GM04504 (cell line): ENCODE measurements around the gene LARGE1.

ENCODE experiments used
- DNase-seq: peaks from one replicate; pipeline ENCODE4 v3.0.0-alpha.2; 2012; ENCODE audit warnings: low read depth

LARGE1 gene

DNA sequence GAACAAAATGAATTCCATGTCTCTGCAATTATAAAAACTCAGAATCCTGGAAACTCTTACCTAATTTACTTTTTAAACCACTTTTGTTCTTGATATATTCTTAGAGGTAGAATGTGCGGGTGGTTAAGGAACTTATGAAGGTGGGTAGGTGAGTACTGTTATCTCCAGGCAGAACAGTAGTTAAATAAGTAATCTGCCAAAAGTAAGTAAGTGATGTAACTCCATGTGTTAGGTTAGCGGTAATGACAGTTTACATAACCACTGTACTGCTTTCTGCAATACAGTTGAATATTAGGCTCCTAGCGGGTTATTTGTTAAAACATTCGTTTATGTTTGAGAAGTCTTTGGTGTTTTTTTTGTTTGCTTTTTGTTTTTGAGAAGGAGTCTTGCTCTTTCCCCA is 7.1 kb downstream of the LARGE1 start:
- DNase-seq = no peak

DNA sequence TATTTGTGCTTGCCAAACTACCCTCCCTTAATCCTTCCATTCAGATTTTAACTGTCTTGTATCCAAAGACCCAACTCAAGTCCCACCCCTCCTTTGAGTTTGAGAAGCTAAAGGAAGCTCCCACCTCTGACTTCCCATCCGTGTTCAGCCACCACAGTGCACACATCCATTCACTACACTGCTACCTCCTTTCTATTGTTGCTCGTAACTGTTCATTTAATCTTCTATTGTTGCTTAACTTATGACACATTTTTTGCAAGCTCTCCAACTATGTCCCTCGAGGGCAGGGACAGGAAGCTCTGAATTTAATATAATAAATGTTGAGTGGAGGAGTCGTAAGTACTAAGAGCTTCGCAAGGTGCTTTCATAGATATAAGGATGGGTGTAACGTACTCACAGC is 10.4 kb downstream of the LARGE1 start:
- no peak for DNase-seq

DNA sequence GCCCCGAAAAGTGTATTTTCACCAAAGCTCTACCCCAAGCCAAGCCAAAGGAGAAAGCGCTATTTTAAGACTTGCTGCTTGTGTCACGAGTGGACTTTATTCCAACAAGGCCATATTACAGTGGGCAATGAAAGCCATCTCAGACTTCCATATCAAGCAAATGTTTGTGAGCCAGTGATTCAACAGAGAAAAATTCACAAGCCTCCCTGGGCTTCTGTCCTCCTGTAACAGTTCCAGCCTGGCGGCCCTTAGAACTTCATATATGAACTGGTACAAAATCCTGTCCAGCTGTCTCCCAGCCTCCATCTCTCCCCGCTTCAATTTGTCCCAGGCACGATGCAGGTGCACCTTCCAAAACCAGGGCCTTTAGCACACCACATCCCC is 11.2 kb downstream of the LARGE1 start:
- DNase-seq = no peak

DNA sequence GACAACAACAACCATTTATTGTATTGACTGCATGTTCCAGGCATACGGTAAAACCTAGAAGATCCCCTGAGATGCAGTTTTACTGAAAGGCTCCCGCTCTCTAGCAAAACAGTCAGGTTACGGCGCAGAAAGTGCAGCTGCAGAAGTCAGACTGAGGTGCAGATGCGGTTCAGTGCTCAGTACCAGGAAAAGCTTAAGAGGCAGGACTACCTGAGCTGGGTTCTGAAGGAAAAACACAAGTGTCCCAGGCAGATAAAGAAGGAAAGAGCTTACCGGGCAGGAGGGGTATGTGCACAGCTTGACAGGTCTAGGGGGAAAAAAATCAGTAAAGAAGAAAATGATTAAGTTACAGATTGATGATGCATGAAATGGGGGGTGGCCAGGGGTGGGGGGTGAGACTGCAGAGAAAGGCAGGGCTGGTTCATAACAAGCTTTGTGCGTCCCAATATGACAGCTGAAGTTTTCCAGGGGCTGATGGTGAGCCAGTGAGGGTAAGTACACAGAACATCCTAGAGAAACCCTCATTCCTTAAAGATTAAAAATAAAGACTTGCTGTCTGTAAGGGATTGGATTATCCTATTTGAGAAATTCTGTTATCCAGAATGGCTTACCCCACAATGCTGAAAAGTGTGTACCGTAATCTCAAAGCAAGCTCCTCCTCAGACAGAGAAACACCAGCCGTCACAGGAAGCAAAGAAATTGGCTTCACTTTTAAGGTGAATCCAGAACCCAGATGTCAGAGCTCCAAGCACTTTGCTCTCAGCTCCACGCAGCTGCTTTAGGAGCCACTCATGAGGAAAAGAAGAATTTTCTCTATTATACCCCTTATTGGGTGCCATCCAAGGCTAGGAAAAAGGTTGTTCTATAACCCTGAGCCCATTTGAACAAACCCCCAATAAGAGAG is 11.9 kb downstream of the LARGE1 start:
- no peak for DNase-seq

DNA sequence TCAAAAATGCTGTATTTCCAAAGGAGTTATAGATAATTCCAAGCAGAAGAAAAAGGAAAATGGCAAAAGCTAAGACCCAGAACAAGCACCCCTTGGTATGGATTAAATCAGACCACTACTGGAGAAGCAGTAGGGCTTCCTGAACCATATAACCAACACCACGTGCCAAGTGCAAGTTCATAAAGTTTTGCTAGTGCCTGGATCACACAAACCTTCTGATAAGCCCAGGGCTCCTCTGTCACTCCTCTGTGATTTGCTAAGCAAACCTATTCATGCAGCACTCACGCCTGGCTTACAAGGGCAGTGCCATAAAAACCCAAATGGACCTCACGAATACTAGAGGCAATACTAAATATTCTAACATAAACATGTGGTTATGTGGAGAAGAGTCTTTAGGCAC is 13.3 kb downstream of the LARGE1 start:
- DNase-seq = no peak

DNA sequence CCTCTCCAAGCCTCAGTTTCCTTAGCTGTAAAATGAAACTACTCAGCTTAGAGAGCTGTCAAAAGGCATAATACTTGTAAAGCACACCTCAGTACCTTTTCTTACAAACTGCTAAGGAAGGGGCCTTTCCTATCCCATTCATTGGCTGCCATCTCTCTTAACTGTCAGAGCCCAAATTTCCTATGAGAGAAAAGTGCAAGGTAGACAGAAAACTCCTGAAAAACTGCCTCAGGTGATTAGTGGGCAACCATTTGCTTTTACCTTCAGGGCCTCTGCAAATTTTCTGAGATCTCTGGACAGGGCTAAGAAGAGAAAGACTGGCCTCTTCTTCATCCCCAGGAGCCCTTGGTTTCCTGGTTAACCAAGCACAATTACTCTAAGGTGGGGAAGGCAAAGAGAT is 13.8 kb downstream of the LARGE1 start:
- no peak for DNase-seq

DNA sequence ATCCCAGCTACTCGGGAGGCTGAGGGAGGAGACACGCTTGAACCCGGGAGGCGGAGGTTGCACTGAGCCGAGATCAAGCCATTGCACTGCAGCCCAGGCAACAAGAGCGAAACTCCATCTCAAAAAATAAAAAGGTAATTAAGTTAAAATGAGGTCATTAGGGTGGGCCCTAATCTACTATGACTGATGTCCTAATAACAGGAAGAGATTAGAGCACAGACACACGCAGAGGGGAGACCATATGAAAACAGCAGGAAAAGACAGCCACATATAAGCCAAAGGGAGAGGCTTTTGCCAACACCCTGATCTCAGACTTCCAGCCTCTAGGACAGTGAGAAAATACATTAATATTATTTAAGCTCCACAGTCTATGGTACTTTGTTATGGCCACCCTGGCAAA is 17.3 kb downstream of the LARGE1 start:
- no peak for DNase-seq

DNA sequence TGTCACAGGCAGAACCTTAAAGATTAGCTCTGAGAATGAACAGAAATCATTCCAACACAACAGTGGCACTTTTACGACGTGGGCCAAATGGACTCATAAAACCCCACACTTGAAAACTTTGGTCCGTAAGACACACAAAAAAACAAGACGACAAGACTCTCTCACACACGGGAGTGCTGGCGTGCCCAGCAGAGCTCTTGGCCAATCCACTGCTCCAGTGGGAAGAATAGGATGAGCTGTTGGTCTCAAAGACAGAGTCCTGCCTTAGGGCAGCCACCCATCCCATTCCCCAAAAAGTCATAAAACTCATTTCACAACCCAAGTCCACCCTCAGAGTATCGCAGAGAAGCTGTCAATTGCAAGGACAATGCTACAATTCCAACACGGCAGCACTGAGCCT is 18.2 kb downstream of the LARGE1 start:
- no peak for DNase-seq

DNA sequence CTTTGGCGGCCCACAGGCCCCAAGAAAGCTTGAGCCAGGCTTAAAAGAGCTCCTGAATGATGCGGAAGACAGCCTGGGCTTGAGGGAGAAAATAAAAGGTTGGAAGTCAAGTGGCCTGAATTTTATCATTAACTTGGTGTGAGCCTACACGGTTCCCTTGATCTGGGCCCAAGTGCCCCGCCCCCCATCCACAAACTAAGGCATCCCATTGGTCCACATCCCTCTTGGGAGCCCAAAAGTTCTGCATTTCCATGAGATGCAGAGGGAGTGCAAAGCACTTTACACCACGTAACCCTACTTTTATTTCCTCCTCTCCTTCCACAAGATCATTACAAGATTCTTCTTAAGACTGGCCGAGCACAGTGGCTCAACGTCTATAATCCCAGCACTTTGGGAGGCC is 22.2 kb downstream of the LARGE1 start:
- DNase-seq = no peak

DNA sequence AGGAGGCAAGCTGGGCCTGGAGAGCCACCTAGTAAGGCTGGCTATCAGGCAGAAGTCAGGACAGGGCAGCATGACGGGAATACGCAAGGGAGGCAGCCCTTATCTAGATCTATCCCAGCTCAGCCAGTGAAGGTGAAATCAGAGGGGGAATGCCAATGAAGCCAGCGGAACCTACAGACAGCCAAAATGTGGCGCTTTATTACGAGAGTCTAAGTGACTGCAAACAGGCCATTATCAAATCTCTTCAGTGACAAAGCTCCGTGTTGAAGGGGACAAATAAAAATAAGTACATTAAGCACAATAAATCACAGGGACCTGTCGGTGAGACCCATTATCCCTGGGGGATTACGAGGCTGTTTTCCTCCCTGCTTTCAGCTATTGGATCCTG is 22.8 kb downstream of the LARGE1 start:
- no peak for DNase-seq

DNA sequence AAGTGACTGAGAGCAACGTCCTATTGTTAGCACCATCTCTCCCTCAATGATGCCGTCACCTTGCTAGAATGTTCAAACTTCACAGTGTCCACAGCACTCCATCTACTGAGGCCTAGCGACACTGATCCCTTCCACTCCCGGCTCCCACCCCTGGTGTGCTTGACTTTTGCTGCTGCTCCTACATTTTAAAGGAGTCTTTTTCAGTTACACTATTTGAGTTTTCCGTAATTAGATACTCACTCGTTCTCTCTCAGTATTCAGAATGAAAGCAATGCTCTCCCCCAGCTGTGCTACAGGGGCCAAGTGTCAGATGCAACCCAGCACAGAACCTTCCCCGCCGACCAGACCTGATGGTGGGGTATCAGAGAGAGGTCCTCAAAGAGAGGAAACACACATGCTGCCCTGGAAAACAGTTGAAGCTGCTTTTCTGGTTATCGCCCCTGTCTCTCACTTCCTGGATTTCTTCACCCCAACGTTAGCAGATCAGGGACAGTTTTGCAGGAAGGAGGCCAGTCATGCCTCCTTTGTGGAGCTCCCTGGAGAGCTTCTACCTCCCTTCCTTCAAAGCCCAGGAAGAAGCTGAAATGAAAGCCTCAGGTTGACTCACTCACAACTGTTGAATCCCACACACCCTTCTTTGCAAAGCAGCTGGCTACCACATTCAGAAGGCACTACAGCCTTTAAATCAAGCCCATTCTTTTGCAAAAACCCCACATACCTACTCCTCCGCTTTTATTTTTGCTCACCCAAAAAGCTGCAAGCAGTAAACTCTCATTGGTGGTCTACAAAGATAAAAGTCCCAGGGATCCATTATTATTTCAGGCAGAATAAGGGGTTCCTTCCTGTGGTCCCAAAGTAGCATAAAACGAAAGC is 23.5 kb downstream of the LARGE1 start:
- DNase-seq = no peak

DNA sequence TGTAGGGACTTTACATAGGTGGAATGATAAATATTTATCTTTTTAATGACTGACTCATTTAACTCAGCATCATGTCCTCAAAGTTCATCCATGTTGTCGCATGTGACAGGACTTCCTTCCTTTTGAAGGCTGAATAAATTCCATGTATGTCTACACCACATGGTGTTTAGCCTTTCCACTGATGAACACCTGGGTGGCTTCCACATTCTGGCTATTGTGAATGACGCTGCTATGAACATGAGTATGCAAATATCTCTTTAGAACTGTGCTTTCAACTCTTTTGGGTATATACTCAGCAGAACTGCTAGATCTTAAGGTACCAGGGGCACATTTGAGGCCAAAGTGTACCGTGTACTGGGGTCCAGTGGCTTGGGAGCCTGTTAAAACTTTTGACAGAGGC is 24.1 kb downstream of the LARGE1 start:
- no peak for DNase-seq

DNA sequence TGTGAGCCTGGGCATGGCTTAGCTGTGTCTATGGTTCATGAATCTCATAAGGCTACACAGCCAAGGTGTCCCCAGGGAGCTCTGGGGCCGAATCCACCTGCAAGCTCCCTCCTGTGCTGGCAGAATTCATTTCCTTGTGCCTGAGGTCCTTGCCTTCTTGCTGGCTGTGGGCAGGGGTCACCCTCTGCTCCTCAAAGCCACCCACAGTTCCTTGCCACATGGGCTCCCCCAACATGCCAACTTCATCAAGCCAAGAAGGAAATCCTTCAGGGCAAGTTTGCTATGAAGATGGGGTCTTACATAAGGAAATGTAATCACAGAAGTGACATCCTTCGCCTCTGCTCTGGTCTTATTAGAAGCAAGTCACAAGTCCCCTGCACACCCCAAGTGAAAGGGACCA is 24.8 kb downstream of the LARGE1 start:
- DNase-seq = no peak

DNA sequence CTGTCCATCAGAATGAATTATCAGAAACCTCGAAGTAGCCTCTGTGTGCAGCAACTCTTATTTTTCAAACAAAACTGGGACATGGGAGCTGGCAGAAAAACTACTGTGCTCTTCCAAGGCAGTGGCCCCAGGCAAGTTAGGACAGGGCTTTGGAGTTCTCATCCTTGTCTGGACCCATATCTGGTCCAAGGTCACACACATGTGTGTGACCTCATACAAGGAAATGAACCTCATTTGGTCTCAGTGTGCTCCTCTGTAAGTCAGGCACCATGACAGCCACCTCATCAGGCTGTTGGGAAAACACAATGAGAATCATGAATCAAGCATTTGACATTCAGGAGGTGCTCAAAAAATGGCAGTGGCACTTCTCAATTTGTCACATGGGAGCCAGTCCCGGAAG is 25.8 kb downstream of the LARGE1 start:
- DNase-seq = no peak

DNA sequence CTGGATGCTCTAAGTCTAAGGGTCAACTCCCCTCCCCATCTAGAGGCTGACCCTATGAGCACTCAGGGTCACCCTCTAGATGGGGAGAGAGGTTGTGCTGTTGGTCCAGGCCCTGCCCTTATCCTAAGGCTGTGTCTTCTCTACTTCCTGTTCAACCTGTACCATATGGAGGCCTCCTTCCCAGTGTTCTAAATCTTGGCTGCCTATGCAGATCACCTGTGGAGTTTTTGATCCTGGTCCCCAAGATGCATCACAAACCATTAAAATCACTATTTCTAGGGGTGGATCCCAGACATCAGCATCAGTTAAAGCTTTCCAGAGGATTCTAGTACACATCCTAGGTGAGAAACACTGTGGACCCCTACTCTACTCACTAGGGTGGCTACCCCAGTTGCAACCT is 26.2 kb downstream of the LARGE1 start:
- DNase-seq = no peak

DNA sequence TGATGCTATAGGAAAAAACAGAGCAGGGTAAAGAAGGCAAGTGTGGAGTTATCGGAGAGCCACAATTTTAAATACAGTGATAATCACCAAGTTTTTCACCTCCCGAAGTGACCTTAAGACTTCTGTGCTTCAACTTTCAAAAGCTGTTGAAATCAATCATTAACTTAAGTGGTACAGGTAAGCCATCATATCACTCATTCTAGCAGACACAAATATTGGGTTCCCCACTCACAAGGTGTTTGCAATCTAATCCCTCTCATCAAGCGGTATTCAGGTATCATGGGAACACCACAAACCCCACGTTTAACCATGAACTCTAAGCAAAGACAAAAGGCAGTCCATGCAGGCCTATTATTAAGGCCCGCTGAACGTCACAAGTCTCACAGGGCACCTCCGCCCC is 26.8 kb downstream of the LARGE1 start:
- no peak for DNase-seq

DNA sequence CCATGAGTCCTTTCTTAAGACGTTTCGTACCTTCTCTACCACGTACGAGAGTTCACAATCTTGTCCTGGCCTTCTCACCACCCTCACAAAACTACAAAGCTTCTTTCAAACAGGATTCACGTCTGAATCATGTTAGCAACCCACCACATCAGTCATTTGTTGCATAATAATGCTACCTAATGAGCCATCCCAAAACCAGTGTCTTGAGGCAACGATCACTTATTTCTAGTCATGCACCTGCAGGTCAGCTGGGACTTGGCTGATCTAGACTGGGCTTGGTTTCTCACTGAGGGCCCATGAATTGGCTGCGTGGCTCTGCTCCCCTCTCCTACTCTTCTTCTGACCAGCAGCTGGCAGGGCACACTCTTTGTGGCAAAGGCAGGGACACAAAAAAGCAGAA is 28.3 kb downstream of the LARGE1 start:
- no peak for DNase-seq

DNA sequence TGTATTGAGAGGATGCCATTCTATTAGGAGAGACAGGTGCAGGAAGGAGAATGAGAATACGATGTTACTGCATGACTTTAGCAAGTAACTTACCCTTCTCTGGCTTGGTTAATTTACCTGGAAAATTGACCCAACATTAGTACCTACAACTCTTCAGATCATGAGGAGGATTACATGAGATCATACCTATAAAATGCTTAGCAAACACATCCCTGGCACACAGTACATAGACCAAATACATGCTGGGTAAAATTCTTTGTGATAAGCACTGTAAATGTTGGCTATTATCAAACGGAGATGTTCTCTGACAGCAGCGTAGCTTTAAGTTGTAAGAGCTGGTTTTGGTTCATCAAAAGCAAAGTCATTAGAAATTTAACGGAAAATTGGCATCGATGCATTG is 28.8 kb downstream of the LARGE1 start:
- no peak for DNase-seq

DNA sequence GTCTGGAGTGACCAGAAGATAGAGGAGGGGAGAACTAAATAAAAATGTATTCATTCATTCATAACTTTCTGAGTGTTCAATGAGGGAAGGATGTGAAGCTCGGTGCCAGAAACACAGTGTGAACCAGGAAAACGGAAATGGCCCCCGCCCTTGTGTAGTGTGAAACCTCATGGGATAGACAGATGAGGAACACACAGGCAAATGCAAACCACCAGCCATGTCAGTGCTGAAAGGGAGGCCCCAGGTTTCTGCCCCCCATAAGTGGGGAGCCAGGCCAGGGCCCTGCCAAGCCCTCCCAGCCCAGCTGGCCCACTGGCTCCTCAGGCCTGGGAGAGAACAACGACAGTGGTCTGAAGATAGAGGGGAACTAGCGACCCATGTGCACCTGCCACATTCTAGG is 30.5 kb downstream of the LARGE1 start:
- no peak for DNase-seq

DNA sequence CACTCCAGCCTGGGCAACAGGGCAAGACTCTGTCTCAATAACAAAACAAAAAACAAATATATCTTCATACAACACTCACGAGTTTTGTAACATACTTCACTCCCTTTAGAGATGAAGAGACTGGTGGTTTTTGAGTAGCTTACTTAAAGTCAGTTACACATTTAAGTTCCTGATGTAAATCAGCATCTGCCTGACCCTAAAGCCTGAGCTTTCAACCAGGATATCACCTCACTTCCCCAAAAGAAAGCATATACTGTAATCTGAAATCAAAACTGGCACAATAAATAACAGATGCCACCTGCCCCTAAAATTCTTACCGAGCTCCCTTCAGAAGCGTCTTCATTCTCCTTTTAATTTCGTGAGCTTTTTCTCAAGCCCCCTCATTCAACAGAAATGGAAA is 31.5 kb downstream of the LARGE1 start:
- no peak for DNase-seq

DNA sequence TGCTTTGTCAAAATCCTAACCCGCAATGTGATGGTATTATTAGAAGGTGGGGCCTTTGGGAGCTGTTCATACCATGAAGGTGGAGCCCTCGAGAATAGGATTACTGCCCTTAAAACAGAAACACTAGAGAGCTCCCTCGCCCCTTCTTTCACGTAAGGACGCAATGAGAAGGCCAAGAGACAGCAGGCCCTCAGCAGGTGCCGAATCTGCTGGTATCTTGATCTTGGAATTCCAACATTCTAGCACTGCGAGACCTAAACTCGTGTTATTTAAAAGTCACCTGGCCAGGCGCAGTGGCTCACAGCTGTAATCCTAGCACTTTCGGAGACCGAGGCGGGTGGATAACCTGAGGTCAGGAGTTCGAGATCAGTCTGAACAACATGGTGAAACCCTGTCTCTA is 33.1 kb downstream of the LARGE1 start:
- DNase-seq = no peak

DNA sequence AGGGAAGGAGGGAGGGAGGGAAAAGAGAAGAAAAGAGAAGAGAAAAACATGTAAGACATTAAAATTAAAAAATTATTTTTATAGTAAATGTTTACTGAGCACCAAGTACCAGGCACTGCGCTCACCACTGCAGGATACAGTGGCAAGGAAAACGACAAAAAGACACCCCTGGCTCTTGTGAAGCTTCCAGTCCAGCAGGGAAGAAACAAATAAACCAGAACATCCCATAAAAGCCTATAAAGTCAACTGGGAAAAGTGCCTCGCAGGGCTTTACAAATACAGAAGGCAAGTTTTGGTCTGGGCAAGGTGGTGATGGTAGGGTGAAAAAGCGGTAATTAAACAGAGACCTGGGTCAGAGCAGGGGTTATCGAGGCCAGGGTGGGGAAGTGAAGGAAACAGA is 33.6 kb downstream of the LARGE1 start:
- no peak for DNase-seq

DNA sequence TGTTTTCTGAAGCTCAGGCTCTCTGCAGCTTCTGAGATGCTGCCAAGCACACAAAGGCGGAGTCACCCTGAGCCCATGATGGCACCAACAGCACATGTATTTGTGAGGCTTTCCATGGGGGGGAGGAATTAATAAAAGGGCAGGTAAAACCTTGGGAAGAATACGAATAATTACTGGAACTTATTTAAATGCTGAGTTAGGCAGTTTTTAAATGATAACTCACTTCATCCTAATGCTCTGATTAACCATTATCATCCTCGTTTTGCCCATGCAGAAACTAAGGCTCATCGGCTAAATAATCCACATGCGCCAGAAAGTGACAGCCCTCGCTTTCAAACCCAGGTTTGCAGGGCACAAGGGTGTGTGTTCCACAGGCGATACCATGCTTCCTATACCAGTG is 35.4 kb downstream of the LARGE1 start:
- no peak for DNase-seq
